SJCRH30 (cell line): ENCODE data around the gene TRIM54. TPM values are rescaled to one million over a fixed set of nuclear protein-coding genes. Genes with fewer than 3 reads are reported as not detected.
A peak's percentile ranks its signal among the peaks of the same experiment; 100 is the strongest.
"Not testable (repeated sequence)": the region's sequence is repeated elsewhere in the genome, so short reads cannot be mapped to it uniquely, and the experiment has no call there.

ENCODE experiments used
- DNase-seq, 2 experiments: peaks; one replicate each; pipeline ENCODE4 v3.0.0-alpha.2; 2015 to 2020
- H3K27ac ChIP-seq: fragments of 250-450 bp; sonication (Bioruptor Pico); 2 replicates; pipeline ENCODE4 v1.5.1; 2020; ENCODE audit warnings: mild to moderate bottlenecking, moderate library complexity
- H3K27me3 ChIP-seq: fragments of 250-450 bp; sonication (Bioruptor Pico); 2 replicates; pipeline ENCODE4 v1.5.1; 2020; ENCODE audit warnings: mild to moderate bottlenecking, moderate library complexity
- H3K36me3 ChIP-seq: fragments of 250-450 bp; sonication (Bioruptor Pico); 2 replicates; pipeline ENCODE4 v1.5.1; 2020; ENCODE audit warnings: mild to moderate bottlenecking, moderate library complexity
- H3K4me1 ChIP-seq: fragments of 250-450 bp; sonication (Bioruptor Pico); 2 replicates; pipeline ENCODE4 v1.5.1; 2020; ENCODE audit warnings: mild to moderate bottlenecking, moderate library complexity
- H3K4me3 ChIP-seq: fragments of 250-450 bp; sonication (Bioruptor Pico); 2 replicates; pipeline ENCODE4 v1.5.1; 2020; ENCODE audit warnings: mild to moderate bottlenecking, moderate library complexity
- H3K9me3 ChIP-seq: fragments of 250-450 bp; sonication (Bioruptor Pico); replicated peaks from 2 replicates; pipeline ENCODE4 v1.5.1; 2020; ENCODE audit warnings: mild to moderate bottlenecking, moderate library complexity
- total RNA-seq: library from RNA; depleted of rRNA; stranded (reverse); fragments of >200 nt; shearing (Covaris generic); gene quantifications from 2 replicates; pipeline ENCODE4 v1.2.3, GENCODE V29; 2014

TRIM54 gene
- total RNA-seq, 1 experiment from 2014 or later = 0.34 TPM

DNA sequence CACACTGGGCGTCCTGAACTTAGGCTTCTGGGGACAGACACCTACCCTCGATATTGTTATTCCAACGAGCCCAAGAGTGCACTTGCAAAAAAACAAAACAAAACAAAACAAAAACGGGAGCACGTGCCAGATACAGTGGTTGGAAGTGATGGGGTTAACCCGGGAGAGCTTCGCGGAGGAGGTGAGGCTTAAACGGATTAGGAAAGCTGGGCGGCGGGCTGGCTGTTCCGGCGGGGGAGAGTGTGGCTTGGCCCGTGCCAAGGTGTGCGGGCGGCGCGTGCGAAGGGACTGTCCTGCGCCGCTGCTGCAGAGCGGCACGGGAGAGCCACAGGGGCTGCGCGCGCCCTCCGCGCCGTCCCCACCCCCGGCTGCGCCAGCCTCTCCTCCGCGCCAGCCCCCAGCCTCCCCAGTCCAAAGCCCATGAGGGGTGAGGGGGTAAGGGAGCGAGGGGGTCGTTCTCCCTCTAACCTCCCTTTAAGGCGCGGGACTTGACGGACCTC is 17.9 kb upstream of the TRIM54 start:
- Histone ChIP-seq H3K36me3 (no peaks in the 10 kb centered on the region), H3K4me3 (peak overlapping the region; percentile 46), H3K4me1 (peaks cover 5% of the 10 kb centered on the region; the same call in 1 of the 2 replicates), H3K27ac (no peak overlapping the region), H3K9me3 (no peaks in the 10 kb centered on the region), H3K27me3 (peaks cover 35% of the 10 kb centered on the region)
- no peak for DNase-seq

GRCh38 chr2:27264753-27265535 is 17.3 kb upstream of the TRIM54 start:
- no peak overlapping the region for H3K27ac ChIP-seq
- peaks cover 35% of the 10 kb centered on the region for H3K27me3 ChIP-seq
- no peaks in the 10 kb centered on the region for H3K36me3 ChIP-seq
- H3K4me1 ChIP-seq = peaks cover 5% of the 10 kb centered on the region; the same call in 1 of the 2 replicates
- H3K4me3 ChIP-seq = peak overlapping the region; percentile 46
- no peaks in the 10 kb centered on the region for H3K9me3 ChIP-seq
- DNase-seq = peak; percentile 82 to 87

- DNase-seq = no peak
- Histone ChIP-seq H3K36me3 (no peaks in the 10 kb centered on the region), H3K9me3 (no peaks in the 10 kb centered on the region), H3K4me1 (peaks cover 5% of the 10 kb centered on the region; the same call in 1 of the 2 replicates), H3K27ac (no peak overlapping the region), H3K4me3 (no peak overlapping the region), H3K27me3 (peaks cover 36% of the 10 kb centered on the region)
Observed at GRCh38 chr2:27265536-27265870, 16.7 kb upstream of the TRIM54 start.

DNA sequence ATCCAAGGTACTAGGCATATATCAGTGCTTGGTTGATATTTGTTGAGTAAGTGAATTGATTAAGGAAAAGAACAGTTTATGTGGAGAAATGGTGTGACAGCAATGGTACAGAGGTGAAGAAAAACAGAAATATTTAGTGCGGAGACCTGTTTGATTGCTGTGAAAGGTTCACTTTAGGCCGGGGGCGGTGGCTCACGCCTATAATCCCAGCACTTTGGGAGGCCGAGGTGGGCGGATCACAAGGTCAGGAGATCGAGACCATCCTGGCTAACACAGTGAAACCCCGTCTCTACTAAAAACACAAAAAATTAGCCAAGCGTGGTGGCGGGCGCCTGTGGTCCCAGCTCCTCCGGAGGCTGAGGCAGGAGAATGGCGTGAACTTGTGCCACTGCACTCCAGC is 13.9 kb upstream of the TRIM54 start:
- H3K36me3 ChIP-seq, H3K27ac ChIP-seq, H3K9me3 ChIP-seq, H3K4me3 ChIP-seq, DNase-seq, H3K4me1 ChIP-seq: not testable (repeated sequence)
- H3K27me3 ChIP-seq = peaks cover 32% of the 10 kb centered on the region

- no peaks in the 10 kb centered on the region; the same call in 1 of the 2 replicates for H3K4me1 ChIP-seq
- H3K9me3 ChIP-seq = no peaks in the 10 kb centered on the region
- H3K36me3 ChIP-seq = no peaks in the 10 kb centered on the region
- H3K4me3 ChIP-seq = no peak overlapping the region
- DNase-seq = no peak
- H3K27me3 ChIP-seq = peaks cover 27% of the 10 kb centered on the region
- H3K27ac ChIP-seq = no peak overlapping the region
Observed at GRCh38 chr2:27270131-27270530, 12.1 kb upstream of the TRIM54 start.

DNA sequence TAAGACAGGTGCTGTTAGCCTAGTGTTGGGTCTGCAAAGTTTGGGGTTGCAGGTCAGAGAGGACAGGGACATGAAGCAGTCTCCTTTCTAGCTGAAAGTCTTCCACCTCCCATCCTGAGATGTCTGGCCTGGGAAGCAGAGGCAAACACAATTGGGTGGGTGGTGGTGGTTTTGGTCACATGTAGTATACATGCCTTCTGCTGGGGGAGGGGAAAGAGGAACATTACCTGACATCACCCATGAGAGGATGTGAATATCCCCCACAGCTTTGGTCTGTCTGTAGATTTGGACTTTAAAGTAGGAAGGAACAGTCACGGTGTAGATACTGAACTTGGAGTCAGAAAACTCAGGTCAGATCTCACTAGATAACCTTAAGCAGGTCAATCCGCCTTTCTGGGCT is 11.6 kb upstream of the TRIM54 start:
- Histone ChIP-seq H3K27me3 (peaks cover 25% of the 10 kb centered on the region), H3K4me3 (no peak overlapping the region), H3K27ac (no peak overlapping the region), H3K4me1 (no peaks in the 10 kb centered on the region), H3K9me3 (no peaks in the 10 kb centered on the region), H3K36me3 (no peaks in the 10 kb centered on the region)
- no peak for DNase-seq

GRCh38 chr2:27271631-27272340 is 10.4 kb upstream of the TRIM54 start:
- Histone ChIP-seq H3K27me3 (peaks cover 28% of the 10 kb centered on the region), H3K27ac (no peak overlapping the region), H3K9me3 (no peaks in the 10 kb centered on the region), H3K4me1 (no peaks in the 10 kb centered on the region), H3K4me3 (no peak overlapping the region), H3K36me3 (no peaks in the 10 kb centered on the region)
- DNase-seq = no peak

DNA sequence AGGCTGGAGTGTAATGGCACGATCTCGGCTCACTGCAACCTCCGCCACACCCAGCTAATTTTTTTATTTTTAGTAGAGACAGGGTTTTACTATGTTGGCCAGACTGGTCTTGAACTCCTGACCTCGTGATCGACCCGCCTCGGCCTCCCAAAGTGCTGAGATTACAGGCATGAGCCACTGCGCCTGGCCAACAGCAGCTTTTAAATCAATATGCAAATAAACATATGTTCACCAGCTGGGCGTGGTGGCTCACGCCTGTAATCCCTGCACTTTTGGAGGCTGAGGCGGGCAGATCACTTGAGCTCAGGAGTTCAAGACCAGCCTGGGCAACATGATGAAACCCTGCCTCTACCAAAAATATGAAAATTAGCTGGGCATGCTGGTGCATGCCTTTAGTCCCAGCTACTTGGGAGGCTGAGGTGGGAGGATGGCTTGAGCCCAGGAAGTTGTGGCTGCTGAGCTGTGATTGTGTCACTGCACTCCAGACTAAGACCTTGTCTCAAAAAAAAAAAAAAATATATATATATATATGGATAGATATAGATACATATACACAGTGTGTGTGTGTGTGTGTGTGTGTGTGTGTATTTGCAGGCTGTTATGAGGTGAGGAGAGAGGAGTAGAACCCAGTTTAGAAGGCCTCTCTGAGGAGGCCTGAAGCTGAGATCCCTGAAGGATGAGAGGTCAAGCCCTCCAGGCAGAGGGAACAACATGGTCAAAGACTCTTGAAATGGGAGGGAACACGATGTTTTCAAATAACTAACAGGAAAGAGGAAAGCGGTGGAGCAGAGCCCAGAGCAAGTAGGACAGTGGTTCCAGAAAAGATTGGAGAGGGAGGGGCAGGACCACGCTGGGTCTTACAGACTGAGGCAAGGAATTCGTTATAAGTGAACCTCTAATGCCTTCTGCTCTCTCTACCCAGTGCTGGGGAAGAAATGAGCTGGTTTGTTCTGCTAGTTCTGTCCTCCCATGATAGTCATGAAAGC is 9.4 kb upstream of the TRIM54 start:
- H3K4me1 ChIP-seq, H3K27ac ChIP-seq, H3K36me3 ChIP-seq: not testable (repeated sequence)

GRCh38 chr2:27275211-27276150 is 6.7 kb upstream of the TRIM54 start, which contains the start of gene DNAJC5G:
TSS of gene DNAJC5G (plus strand) at chr2:27275433. CDS start at chr2:27276729, 1,296 bp downstream.
- H3K36me3 ChIP-seq = no peaks in the 10 kb centered on the region
- H3K27me3 ChIP-seq = peaks cover 28% of the 10 kb centered on the region
- no peak for DNase-seq
- no peaks in the 10 kb centered on the region for H3K4me1 ChIP-seq
- H3K4me3 ChIP-seq = no peak within 1 kb of the TSS
- H3K27ac ChIP-seq = no peak within 1 kb of the TSS
- H3K9me3 ChIP-seq = no peaks in the 10 kb centered on the region

More for the DNA sequence above, 9.4 kb upstream of the TRIM54 start:
- peaks cover 28% of the 10 kb centered on the region for H3K27me3 ChIP-seq
- not testable (repeated sequence) for H3K4me3 ChIP-seq, DNase-seq, H3K9me3 ChIP-seq

DNA sequence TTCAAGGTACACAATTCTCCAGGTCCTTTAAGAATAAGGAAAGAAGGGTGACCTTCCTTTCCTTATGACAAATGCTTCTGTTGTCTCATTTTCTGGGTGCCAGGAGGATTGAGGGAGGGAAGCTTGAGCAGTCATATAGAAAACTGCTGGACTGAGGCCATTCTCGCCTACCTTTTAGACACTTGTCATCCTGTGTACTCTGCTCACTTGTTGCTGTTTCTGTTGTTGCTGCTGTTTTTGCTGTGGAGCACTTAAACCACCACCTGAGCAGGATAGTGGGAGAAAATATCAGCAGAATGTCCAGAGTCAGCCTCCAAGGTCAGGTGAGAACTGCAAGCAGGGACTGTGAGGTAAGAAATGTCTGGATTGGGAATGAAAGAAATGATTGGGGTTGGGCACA is 4.2 kb upstream of the TRIM54 start:
- no peak for DNase-seq
- Histone ChIP-seq H3K27ac (no peak overlapping the region), H3K27me3 (peaks cover 17% of the 10 kb centered on the region), H3K4me3 (no peak overlapping the region), H3K9me3 (no peaks in the 10 kb centered on the region), H3K36me3 (no peaks in the 10 kb centered on the region), H3K4me1 (peaks cover 15% of the 10 kb centered on the region)

DNA sequence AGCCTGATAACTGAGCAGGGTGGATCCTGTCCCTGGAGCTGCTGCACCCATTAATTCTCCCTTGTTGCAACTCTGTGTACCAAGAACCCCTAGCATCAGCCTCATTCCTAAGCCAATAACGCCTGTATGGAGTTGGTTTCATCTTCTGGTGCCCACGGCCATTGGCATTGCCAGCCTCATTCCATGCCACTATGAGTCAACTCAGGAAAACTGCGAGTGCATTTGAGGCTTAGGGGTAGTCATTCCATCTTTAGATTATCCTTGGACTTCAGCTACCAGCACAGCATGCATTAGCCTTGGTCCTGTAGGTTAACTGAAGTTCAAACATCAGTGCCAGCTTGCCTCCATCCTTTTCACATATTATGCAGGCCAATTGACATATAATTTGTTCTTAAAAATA is 1.4 kb upstream of the TRIM54 start:
- Histone ChIP-seq H3K4me1 (peaks cover 18% of the 10 kb centered on the region), H3K27ac (no peak overlapping the region), H3K27me3 (peaks cover 8% of the 10 kb centered on the region; the same call in 1 of the 2 replicates), H3K9me3 (no peaks in the 10 kb centered on the region), H3K4me3 (no peak overlapping the region), H3K36me3 (no peaks in the 10 kb centered on the region)
- no peak for DNase-seq

DNA sequence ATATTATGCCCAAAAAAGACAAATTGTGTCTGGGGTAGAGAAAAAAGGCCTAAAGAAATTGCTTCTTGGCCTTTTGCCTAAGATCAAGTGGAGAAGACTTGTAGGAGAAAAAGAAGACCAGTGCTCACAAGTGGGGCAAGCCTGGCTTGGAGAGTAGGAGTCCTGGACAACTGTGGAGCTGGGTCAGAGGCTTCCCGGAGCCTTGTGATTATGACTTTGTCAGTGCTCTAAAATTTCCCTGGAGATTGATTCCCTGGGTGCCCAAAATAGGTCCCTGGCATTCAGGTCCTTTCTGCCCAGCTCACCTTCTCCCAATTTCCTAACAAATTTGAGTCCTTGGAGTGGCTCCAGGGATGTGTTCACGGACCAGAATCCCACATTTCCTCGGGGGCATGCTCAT is 787 bp upstream of the TRIM54 start:
- Histone ChIP-seq H3K4me1 (peaks cover 18% of the 10 kb centered on the region), H3K27me3 (peaks cover 8% of the 10 kb centered on the region; the same call in 1 of the 2 replicates), H3K27ac (no peak overlapping the region), H3K36me3 (no peaks in the 10 kb centered on the region), H3K4me3 (no peak overlapping the region), H3K9me3 (no peaks in the 10 kb centered on the region)
- no peak for DNase-seq

DNA sequence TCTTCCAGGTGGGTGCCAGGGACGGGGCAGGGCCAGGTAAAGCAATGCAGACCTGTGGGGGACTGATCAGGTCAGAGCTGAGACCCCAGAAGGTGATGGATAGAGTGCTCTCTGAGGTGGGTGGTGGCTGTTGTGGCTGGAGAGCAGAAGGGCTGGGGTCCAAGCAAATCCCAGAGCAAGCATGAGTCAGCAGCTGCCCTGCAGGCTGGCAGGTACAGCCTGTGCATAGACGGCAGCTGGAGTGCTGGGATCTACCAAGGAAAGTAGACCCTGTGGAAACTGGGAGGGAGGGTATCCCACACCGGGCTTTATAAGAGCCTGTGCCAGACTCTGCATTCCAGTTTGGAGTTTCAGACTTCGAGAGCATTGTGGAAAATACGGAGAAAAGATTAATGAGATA is 663 bp downstream of the TRIM54 start:
- no peak overlapping the region for H3K27ac ChIP-seq
- H3K9me3 ChIP-seq = no peaks in the 10 kb centered on the region
- H3K4me3 ChIP-seq = no peak overlapping the region
- peaks cover 11% of the 10 kb centered on the region; the same call in 1 of the 2 replicates for H3K27me3 ChIP-seq
- peaks cover 18% of the 10 kb centered on the region for H3K4me1 ChIP-seq
- peak; percentile 34 to 47 for DNase-seq
- H3K36me3 ChIP-seq = no peaks in the 10 kb centered on the region
